ENCODE measurements around the gene KREMEN2. TPM values are rescaled to one million over a fixed set of nuclear protein-coding genes. Genes with fewer than 3 reads are reported as not detected.

Gene KREMEN2
- total and polyA plus RNA-seq, 9 of the 15 experiments (the other 6 are each of a cell fraction or from before 2014, with no cell fraction given), result 0.04 to 7.7 (median 1.5) TPM; not detected in 1

DNA sequence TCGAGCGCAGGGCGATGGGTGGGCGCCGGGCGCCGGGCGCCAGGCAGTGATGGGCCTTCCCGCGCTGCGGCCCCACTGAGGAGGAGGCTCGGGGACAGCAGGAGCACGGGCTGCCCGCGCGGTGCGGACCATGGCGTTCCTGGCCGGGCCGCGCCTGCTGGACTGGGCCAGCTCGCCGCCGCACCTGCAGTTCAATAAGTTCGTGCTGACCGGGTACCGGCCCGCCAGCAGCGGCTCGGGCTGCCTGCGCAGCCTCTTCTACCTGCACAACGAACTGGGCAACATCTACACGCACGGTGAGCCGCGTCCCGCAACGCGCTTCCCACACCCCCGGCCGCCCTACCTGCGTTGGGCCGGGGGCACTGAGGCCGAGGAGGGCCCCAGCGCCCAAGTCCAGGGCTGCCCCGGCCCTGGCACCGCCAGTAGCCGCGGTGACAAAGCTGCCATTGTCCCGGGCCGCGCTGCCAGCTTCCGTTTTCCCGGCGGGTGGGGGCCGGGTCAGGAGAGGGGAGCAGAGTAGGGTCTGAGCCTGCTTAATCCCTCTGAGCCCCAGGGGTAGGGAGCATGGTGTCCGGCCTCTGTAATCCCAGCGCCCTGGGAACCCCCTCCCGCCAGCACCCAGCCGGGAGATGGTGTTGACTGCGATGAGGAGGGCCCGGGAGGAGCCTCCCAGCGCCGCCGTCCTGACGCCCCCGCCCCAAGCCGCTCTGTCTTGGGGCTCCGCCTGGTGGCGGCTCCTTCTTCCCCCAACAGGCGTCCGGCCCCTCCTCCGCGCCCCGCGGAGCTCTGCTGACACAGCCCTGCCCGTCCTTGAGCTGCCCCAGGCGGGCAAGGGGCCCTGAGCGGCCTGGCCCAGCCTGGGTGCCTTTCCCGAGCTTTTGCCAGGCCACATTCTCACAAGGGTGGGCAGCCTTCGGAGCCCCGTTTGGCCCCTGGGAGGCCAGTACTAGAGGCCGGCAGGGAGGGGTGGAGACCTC is 5.8 kb downstream of the KREMEN2 start (continued):
- TF ChIP-seq HDAC1 (IDR thresholded peaks at IDR 0.05) (peak in 1 of 2 experiments; percentile 56; a peak in 2 of 4 replicates), TFAM (CRISPR knock-in tag; conservative IDR thresholded peaks at IDR 0.05) (no peak), SMAD3 (CRISPR knock-in tag; conservative IDR thresholded peaks at IDR 0.05) (0 out of 2 replicates have a peak, but pooled peaks have one; percentile 31), GABPA (tag; conservative IDR thresholded peaks at IDR 0.05; ENCODE audit: low read depth) (no peak), ZNF253 (CRISPR knock-in tag; conservative IDR thresholded peaks at IDR 0.05) (no peak), KAT7 (CRISPR knock-in tag; IDR thresholded peaks at IDR 0.05; ENCODE audit: borderline replicate concordance) (peak; percentile 62; the same call in 1 of the 2 replicates), MYBL2 (IDR thresholded peaks at IDR 0.05; ENCODE audit: low read depth) (no peak), MYBL2 (CRISPR knock-in tag; IDR thresholded peaks at IDR 0.05; ENCODE audit: borderline replicate concordance) (no peak), ZNF644 (tag; IDR thresholded peaks at IDR 0.05; ENCODE audit: low read depth) (no peak), CREM (IDR thresholded peaks at IDR 0.05; ENCODE audit: low read depth) (peak; percentile 46), HMGN3 (IDR thresholded peaks at IDR 0.05; ENCODE audit: borderline replicate concordance, extremely low read depth, insufficient read length, low read depth, low read length) (peak; percentile 96), ZBTB7A (IDR thresholded peaks at IDR 0.05; ENCODE audit: borderline replicate concordance, control insufficient read depth, low read depth, low read length) (peak; percentile 92), HDAC6 (IDR thresholded peaks at IDR 0.05; ENCODE audit: low read depth, low read length) (no peak), CGGBP1 (CRISPR knock-in tag; IDR thresholded peaks at IDR 0.05) (no peak), CC2D1A (IDR thresholded peaks at IDR 0.05) (no peak), GTF2F1 (IDR thresholded peaks at IDR 0.05; ENCODE audit: low read depth, low read length) (no peak), STAT5A (IDR thresholded peaks at IDR 0.05; ENCODE audit: borderline replicate concordance, low read length) (no peak), NR1H2 (CRISPR knock-in tag; IDR thresholded peaks at IDR 0.05) (no peak; the same call in 1 of the 2 replicates), ZNF12 (CRISPR knock-in tag; IDR thresholded peaks at IDR 0.05) (no peak; the same call in 1 of the 2 replicates), U2AF1 (optimal IDR thresholded peaks at IDR 0.05; ENCODE audit: low read depth, low read length) (peak; percentile 52), SLC30A9 (CRISPR knock-in tag; IDR thresholded peaks at IDR 0.05) (no peak), KAT2B (IDR thresholded peaks at IDR 0.05; ENCODE audit: low read depth, low read length) (no peak), HNRNPK (IDR thresholded peaks at IDR 0.05; ENCODE audit: low read depth, low read length, poor library complexity, severe bottlenecking) (no peak), DACH1 (IDR thresholded peaks at IDR 0.05; ENCODE audit: partially characterized antibody) (no peak)
- TF ChIP-seq, protein P1, sequence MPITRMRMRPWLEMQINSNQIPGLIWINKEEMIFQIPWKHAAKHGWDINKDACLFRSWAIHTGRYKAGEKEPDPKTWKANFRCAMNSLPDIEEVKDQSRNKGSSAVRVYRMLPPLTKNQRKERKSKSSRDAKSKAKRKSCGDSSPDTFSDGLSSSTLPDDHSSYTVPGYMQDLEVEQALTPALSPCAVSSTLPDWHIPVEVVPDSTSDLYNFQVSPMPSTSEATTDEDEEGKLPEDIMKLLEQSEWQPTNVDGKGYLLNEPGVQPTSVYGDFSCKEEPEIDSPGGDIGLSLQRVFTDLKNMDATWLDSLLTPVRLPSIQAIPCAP (CRISPR knock-in tag; IDR thresholded peaks at IDR 0.05; ENCODE audit: borderline replicate concordance), result no peak
- TF ChIP-seq, protein P2, sequence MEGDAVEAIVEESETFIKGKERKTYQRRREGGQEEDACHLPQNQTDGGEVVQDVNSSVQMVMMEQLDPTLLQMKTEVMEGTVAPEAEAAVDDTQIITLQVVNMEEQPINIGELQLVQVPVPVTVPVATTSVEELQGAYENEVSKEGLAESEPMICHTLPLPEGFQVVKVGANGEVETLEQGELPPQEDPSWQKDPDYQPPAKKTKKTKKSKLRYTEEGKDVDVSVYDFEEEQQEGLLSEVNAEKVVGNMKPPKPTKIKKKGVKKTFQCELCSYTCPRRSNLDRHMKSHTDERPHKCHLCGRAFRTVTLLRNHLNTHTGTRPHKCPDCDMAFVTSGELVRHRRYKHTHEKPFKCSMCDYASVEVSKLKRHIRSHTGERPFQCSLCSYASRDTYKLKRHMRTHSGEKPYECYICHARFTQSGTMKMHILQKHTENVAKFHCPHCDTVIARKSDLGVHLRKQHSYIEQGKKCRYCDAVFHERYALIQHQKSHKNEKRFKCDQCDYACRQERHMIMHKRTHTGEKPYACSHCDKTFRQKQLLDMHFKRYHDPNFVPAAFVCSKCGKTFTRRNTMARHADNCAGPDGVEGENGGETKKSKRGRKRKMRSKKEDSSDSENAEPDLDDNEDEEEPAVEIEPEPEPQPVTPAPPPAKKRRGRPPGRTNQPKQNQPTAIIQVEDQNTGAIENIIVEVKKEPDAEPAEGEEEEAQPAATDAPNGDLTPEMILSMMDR (IDR thresholded peaks at IDR 0.05 in 2 of 3, conservative IDR thresholded peaks at IDR 0.05 in 1 of 3; ENCODE audit: insufficient read depth in 2 of 3, low read depth in 1 of 3, low read length in 3 of 3), result peak; percentile 75 to 92 (median 82)

Measured in K562 (cell line).